HG02840 (cell line): ENCODE results near the gene PRR29.

Experiments
- ATAC-seq: cut with Tn5 transposase; IDR thresholded peaks from one replicate; pipeline ENCODE4 v1.9.1; 2021; ENCODE audit warnings: mild to moderate bottlenecking, moderate library complexity, moderate number of reproducible peaks; ENCODE audit not compliant: unreplicated experiment, low FRiP score

The PRR29 gene

GRCh38 chr17:63998050-63998720, at the start of gene PRR29:
PRR29 (plus strand) TSS chr17:63998351; CDS start chr17:63998365, 14 bp downstream.
- ATAC-seq = peak; percentile 54

GRCh38 chr17:63948521-63948920, 49.6 kb upstream of the PRR29 start:
- ATAC-seq = no peak

DNA sequence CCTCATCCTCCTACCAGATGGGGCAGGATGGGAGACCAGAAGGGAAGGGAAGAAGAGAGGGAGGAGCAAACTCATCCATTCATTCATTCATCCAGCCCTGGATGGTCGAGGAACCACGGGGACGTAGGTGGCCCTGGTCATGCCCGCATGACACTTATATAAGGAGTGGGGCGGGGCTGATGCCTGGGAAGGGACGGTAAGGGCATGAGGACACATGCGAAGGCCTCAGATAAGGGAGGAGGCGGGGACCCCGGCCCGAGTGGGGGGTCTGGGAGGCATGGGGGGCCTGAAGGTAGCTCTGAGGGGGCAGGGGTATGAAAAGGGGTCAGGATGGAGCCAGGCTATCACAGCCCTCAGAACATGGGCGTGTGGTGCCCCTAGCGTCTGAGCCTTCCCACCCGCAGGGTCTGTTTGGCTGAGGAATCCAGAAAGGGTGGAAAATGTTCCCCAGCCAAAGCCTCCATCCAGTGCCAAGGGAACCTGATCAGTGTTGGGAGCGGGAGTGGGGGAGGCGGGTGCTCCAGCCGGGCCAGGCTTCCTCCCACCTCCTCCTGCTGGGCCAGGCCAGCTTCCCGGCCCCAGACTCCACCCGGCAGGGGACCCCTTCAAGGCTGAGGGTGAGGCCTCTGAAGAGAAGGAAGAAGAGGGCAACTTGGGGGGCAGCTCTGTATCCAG, 48.4 kb upstream of the PRR29 start:
- no peak for ATAC-seq

- ATAC-seq = no peak
These were observed 46.9 kb upstream of the PRR29 start for GRCh38 chr17:63950940-63951907.

GRCh38 chr17:63954402-63955063, 43.6 kb upstream of the PRR29 start:
- ATAC-seq = no peak

DNA sequence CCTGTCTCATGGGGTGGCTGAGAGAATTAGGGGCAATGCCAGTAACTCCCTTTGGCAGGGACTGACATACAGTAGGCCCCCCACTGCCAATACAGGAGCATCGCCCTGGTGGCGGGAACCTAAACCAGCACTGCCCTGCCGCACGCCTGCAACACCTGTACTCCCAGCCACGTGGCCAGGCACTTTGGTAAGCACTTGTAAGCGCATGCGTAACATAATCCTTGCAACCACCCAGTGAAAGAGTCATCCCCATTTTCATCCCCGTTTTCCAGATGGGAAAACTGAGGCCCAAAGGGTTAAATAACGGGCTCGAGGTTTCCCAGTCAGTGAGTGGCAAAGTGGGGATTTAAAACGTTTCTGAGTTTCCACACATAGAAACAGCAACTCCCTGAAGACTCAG, 42.9 kb upstream of the PRR29 start:
- no peak for ATAC-seq

- ATAC-seq = no peak
These were observed 42.4 kb upstream of the PRR29 start for GRCh38 chr17:63955791-63956190.

DNA sequence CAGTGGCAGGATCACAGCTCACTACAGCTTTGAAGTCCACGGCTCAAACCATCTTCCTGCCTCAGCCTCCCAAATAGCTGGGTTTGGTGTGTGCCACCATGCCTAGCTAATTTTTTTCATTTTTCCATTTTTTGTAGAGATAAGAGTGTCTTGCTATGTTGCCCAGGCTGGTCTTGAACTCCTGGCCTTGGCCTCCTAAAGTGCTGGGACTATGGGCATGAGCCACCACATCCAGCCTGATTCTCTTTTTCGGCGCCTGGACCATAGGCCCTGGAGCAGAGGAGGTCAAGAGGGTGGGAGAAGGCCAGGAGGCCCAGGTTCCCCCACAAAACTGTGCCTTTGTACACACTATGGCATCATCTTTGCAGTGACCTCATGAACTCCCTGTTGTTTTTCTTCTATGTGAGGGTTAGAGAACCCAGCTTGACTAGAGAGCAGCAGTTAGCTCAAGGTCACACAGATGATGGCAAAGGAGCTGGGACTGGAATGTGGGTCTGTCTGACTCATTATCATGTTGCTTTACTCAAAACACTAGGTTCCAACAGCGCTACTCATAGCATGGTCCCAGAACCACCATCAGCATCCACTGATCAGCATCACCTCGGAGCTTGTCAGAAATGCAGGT, 41.7 kb upstream of the PRR29 start:
- no peak for ATAC-seq

- ATAC-seq = no peak
These were observed 38.1 kb upstream of the PRR29 start for GRCh38 chr17:63960006-63960405.

- ATAC-seq = no peak
These were observed 37.7 kb upstream of the PRR29 start for GRCh38 chr17:63960430-63960829.

- no peak for ATAC-seq
These were observed 36.6 kb upstream of the PRR29 start for GRCh38 chr17:63961355-63962212.

DNA sequence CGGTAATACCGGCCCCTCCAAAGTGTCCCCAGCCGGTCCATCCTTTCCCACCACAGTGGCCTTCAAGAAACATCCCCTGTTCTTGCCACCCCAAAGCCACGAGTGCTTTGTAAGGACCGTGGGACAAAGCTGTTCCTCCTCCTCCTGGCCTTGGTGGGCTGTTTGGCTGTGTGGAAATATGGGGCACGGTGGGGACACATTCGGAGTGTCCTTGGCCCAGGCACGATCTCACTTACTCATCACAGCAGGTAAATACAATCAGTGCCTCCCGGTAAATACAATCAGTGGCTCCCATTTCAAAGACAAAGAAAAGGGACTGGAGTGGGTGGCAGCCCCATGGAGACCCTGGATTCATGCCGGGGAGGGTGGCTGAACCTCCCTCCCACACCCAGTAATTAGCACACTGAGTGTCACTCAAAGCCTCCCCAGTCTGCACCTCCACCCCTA, 35.8 kb upstream of the PRR29 start:
- no peak for ATAC-seq

GRCh38 chr17:63963123-63963522, 35.0 kb upstream of the PRR29 start:
- no peak for ATAC-seq

- ATAC-seq = no peak
These were observed 31.4 kb upstream of the PRR29 start for GRCh38 chr17:63966646-63967264.

DNA sequence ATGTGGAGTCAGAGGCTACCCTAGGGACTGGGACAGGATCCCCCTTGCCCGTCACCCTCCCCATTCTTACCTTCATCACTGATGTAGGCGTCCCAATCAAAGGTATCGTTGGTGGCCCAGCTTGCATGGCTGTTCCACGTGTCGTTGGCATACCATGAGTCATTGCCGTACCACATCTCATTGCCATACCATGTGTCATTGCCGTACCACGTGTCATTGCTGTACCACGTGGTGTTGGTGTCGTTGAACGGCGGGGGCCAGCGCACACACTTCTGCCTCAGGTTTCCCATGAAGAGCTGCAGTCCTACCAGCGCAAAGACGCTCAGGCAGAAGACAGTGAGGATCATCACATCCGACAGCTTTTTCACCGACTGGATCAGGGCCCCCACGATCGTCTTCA, 30.2 kb upstream of the PRR29 start:
- no peak for ATAC-seq

- ATAC-seq = no peak
These were observed 28.9 kb upstream of the PRR29 start for GRCh38 chr17:63969278-63969677.

GRCh38 chr17:63972796-63973195, 25.4 kb upstream of the PRR29 start, which contains the start of gene SCN4A:
SCN4A (minus strand) TSS chr17:63972918; CDS start chr17:63972841, 77 bp downstream.
- no peak for ATAC-seq

GRCh38 chr17:63973247-63973646, 24.9 kb upstream of the PRR29 start:
- no peak for ATAC-seq
